Urinary bladder (tissue), 4 donors: ENCODE measurements around the gene RNU2-1. TPM values are rescaled to one million over a fixed set of nuclear protein-coding genes. Genes with fewer than 3 reads are reported as not detected.

ENCODE experiments used
- DNase-seq: peaks from one replicate; pipeline ENCODE4 v3.0.0-alpha.2; 2015; ENCODE audit errors: extremely low spot score
- H3K27ac ChIP-seq: one replicate; pipeline ENCODE4 v1.5.1; 2013; ENCODE audit warnings: low read depth, mild to moderate bottlenecking, moderate library complexity
- H3K36me3 ChIP-seq: one replicate; pipeline ENCODE4 v1.6.1; 2013; ENCODE audit warnings: mild to moderate bottlenecking, moderate library complexity; ENCODE audit not compliant: insufficient read depth
- H3K4me1 ChIP-seq: one replicate; pipeline ENCODE4 v1.6.1; 2013; ENCODE audit warnings: mild to moderate bottlenecking, moderate library complexity; ENCODE audit not compliant: insufficient read depth
- H3K4me3 ChIP-seq: one replicate; pipeline ENCODE4 v1.5.1; 2013; ENCODE audit warnings: low read depth, low read length
- WGBS: extraction: QIAGEN DNeasy Blood & Tissue Kit; methylation state at CpG from one replicate; pipeline ENCODE4 v1.1.7; 2013; 5-methylcytosine and 5-hydroxymethylcytosine counted together
- polyA plus RNA-seq: library from polyadenylated mRNA; stranded (reverse); fragments of 200-250 nt; gene quantifications from one replicate; pipeline ENCODE4 v1.2.3, GENCODE V29; 2013
- total RNA-seq: library from RNA; depleted of rRNA; stranded (reverse); fragments of >200 nt; gene quantifications from one replicate; pipeline ENCODE4 v1.2.3, GENCODE V29; 2014
- donor health status: healthy with polysubstance abuse.
- donor health status: healthy.

Gene RNU2-1
- total and polyA plus RNA-seq, 2 donors: not detected

GRCh38 chr17:43224146-43224705 lies 9.6 kb downstream of the RNU2-1 start:
- no peak for DNase-seq
- Histone ChIP-seq H3K4me1 (peaks cover 1% of the 10 kb centered on the region), H3K36me3 (no peaks in the 10 kb centered on the region), H3K4me3 (no peak overlapping the region), H3K27ac (no peak overlapping the region)
- WGBS: 93% methylated on average over 7 of the region's 7 CpGs

- no peak for DNase-seq
- H3K4me1 ChIP-seq: peaks cover 1% of the 10 kb centered on the region
- no peak overlapping the region for H3K27ac ChIP-seq
- 82% methylated on average over 9 of the region's 9 CpGs for WGBS
- H3K4me3 ChIP-seq: no peak overlapping the region
- H3K36me3 ChIP-seq: no peaks in the 10 kb centered on the region
Observed at GRCh38 chr17:43220511-43221125, 13.2 kb downstream of the RNU2-1 start.

DNA sequence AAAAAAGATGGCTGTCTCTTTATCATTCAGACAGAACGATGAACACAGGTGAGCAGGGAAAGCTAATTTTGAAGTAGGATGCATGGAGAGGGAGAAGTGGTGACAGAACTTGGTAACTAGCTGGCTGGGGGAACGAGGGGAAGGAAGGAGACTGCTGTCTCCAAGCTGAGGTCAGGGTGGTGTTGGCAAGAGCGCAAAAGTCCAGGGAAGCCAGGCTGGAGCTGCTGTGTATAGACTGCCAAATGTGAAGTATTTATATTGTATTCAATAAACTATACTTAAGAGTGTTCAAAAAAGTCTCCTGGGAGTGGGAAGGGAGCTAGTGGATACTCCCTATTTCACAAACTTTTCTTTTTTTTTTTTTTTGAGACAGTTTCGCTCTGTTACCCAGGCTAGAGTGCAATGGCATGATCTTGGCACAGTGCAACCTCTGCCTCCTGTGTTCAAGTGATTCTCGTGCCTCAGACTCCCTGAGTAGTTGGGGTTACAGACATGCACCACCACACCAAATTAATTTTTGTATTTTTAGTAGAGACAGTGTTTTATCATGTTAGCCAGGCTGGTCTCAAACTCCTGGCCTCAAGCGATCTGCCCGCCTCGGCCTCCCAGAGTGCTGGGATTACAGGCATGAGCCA lies 13.9 kb downstream of the RNU2-1 start:
- Histone ChIP-seq H3K4me3 (no peak overlapping the region), H3K27ac (no peak overlapping the region), H3K36me3 (no peaks in the 10 kb centered on the region), H3K4me1 (peaks cover 1% of the 10 kb centered on the region)
- DNase-seq: no peak
- 65% methylated on average over 8 of the region's 8 CpGs for WGBS

GRCh38 chr17:43219001-43219400 lies 14.8 kb downstream of the RNU2-1 start:
- H3K4me1 ChIP-seq: peaks cover 1% of the 10 kb centered on the region
- H3K27ac ChIP-seq: no peak overlapping the region
- no peaks in the 10 kb centered on the region for H3K36me3 ChIP-seq
- DNase-seq: no peak
- 90% methylated on average over 2 of the region's 2 CpGs for WGBS
- H3K4me3 ChIP-seq: no peak overlapping the region

DNA sequence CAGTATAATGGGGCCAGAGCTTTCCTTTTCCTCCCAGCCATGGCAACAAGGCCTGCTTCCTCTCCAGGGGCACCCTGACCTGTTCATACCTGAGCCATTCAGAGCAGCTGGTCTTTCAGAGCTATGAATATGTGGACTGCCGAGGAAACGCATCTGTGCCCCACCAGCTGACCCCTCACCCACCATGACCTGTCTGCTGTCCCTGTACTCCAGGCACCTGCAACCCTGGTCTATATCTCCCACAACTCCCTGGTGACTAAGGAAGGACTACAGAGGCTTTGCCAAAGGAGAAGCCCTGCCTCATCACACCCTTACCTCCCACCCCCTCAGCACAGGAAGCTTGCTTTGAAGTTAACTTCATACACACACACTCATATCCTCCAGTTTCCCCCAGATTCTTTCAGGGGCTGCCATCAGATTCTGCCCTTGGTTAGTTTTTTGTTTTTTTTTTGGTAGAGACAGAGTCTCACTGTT lies 16.1 kb downstream of the RNU2-1 start:
- WGBS: 95% methylated on average over 2 of the region's 2 CpGs
- no peak for DNase-seq

DNA sequence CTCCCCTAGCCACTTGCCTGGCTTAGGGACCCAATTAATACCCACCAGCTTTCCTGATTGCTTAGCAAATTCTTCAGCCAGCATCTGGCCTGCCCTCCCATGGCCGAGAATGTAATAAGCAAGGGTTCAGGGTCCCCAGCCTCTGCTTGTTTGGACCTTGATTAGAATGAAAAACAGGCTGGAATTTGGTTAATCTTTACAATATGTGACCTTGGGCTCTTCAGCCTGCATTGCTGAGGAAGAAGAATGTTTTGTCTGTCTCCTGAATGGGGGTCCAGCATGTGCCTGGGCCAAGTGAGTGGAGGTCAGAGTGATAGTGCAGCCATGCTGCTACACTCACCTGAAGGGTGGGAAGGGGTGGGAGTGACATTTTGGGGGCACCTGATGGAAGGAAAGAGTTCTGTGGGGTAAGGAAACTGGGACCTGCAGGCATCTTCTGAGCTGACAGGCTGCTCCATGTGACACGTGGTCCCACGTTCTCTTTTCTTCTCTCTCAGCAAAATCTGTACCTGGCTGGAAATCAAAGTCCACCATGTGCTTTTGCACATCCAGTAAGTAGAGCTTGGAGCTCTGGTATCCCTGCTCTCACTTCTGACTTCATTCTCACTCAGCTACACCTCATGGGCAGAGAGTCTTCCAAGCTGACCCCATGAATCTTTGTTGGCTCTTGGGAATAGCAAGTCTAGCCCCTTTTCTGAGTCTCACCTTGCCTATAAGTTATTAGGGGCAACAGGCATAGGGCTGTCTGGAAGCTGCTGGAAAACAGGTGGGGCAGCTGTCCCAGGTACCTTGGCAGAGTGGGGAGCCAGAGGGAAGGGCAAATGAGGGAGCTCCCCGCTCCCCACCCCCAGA lies 16.8 kb downstream of the RNU2-1 start:
- Histone ChIP-seq H3K4me3 (no peak overlapping the region), H3K36me3 (no peaks in the 10 kb centered on the region), H3K4me1 (peaks cover under 1% of the 10 kb centered on the region), H3K27ac (no peak overlapping the region)
- 87% methylated on average over 4 of the region's 4 CpGs for WGBS
- no peak for DNase-seq

More for the DNA sequence above, 16.1 kb downstream of the RNU2-1 start:
- H3K4me1 ChIP-seq: peaks cover 1% of the 10 kb centered on the region
- no peak overlapping the region for H3K4me3 ChIP-seq
- no peak overlapping the region for H3K27ac ChIP-seq
- H3K36me3 ChIP-seq: no peaks in the 10 kb centered on the region

DNA sequence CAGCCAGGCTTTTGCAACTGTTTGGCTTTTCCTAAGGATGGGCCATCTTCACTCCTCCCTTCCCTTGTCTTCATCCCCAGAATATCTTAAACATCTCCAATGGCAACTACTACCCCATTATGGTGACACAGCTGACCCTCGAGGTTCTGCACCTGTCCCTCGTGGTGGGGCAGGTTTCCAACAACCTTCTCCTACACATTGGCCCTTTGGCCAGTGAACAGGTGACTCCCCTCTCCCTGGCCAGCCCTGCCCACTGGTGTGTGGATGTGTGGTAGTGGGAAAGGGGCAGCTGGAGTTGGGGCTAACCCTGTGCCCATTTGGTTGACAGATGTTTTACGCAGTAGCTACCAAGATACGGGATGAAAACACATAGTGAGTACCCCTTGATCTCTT lies 17.4 kb downstream of the RNU2-1 start:
- Histone ChIP-seq H3K4me1 (no peaks in the 10 kb centered on the region), H3K4me3 (no peak overlapping the region), H3K27ac (no peak overlapping the region), H3K36me3 (no peaks in the 10 kb centered on the region)
- DNase-seq: no peak
- WGBS: 89% methylated on average over 4 of the region's 4 CpGs

DNA sequence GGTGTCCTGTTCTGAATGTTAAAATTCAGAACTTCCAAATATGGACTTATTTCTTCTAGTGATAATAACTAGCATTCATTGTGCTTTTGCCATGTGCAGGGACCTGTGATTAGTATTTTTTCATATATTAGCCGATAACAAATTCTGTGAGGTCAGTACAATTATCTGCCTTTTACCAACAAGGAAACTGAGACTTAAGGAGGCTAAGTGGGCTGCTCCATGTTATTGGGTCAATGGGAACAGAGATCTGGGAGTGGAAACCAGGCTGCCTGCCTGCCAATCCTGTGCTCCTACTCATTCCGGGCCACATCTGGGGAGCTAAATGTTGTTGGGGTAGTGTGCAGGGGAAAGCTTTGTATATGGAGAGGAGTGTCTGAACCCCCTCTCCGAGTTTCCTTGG lies 18.4 kb downstream of the RNU2-1 start:
- WGBS: 94% methylated on average over 3 of the region's 3 CpGs

GRCh38 chr17:43213545-43213944 lies 20.2 kb downstream of the RNU2-1 start:
- Histone ChIP-seq H3K36me3 (peaks cover 4% of the 10 kb centered on the region), H3K27ac (no peak overlapping the region), H3K4me1 (no peaks in the 10 kb centered on the region), H3K4me3 (no peak overlapping the region)
- no peak for DNase-seq
- WGBS: 94% methylated on average over 2 of the region's 2 CpGs

More for the DNA sequence above, 18.4 kb downstream of the RNU2-1 start:
- no peak for DNase-seq
- Histone ChIP-seq H3K4me3 (no peak overlapping the region), H3K36me3 (no peaks in the 10 kb centered on the region), H3K27ac (no peak overlapping the region), H3K4me1 (no peaks in the 10 kb centered on the region)

DNA sequence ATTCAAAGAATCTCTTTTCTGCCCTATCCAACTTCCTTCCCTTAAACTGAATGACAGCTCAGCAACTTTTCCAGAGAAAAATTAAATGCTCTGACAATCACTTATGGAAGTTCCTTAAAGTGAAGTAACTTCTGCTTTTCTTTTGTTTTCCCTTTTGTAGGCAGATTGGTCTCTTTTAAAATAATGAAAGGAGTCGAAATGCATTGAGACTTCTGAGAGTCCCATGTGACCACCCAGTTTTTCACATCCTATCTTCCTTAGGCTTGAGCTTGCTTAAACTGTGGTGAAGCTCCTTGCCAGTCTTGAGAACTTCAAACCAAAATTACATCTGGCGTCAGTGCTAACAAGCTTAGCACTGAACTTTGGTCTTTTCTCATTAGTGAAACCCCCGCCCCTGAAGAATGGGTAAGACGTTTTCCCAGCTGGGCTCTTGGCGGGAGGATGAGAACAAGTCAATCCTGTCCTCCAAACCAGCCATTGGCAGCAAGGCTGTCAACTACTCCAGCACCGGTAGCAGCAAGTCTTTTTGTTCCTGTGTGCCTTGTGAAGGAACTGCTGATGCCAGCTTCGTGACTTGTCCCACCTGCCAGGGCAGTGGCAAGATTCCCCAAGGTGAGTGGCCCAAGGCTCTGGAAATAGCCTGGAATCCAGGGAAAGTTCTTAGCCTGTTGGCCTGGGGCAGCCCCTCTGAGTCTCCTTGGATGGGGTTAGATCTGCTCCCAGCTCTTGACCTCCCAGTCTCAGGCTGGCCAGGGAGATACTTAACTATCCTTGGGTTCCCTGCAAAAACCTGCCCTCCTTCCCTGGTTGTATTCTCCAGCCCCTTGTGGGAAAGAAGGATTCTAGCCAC lies 20.9 kb downstream of the RNU2-1 start:
- Histone ChIP-seq H3K27ac (no peak overlapping the region), H3K4me1 (no peaks in the 10 kb centered on the region), H3K36me3 (peaks cover 5% of the 10 kb centered on the region), H3K4me3 (peak overlapping the region; percentile 42)
- no peak for DNase-seq
- WGBS: 60% methylated on average over 7 of the region's 7 CpGs

DNA sequence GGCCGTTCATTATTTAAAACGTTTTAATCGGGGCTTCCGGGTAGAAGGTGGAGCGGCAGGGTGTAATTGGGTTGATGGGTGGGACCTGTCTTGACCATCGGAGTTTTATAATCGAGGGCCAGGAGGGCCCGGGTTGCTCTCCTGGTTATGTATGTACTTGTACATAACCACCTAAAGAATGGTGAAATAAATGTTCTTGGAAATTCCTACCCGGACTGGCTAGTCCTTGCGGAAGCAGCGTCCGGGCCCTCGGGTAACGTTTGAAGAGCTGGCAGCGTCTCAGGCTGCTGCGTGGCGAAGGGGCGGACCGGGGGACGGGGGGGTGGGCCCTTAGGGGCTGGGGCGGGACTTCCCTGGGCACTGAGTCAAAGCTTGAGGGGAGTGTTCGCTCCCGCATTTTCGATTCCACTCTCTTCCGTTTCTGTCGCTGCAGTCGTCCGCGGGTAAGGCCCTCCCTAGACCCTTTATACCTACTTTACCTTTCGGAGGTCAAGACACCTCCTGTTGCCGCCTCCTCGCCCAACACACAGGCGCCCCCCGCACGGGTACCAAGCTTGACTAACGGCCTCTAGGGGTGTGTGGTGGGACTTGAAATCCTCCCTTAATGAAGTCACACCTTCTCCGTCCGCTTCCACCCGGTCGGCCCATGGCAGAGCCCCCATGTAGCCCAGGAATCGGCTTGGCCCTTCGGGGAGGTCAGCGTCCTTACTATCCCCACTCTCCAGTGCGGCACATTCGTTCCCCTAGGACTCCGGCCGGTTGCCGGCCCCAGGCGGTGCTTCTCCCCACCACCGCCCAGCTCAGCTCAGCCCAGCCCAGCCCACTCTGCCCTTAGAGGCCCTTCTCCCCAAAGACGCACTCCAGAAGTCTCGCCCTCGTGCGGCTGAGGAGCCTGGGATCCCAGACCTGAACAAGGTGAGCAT lies 22.0 kb downstream of the RNU2-1 start, which contains the start of gene TMEM106A:
Gene TMEM106A, plus strand, starts transcription at position 396 of the 923 bp plus-strand sequence. CDS start 1,167 bp downstream, outside the sequence.
- Histone ChIP-seq H3K36me3 (peaks cover 11% of the 10 kb centered on the region), H3K27ac (peak within 1 kb of the TSS; percentile 53), H3K4me1 (no peaks in the 10 kb centered on the region), H3K4me3 (peak within 1 kb of the TSS; percentile 42)
- DNase-seq: peak; percentile 76
- under 1% methylated on average over 54 of the region's 54 CpGs for WGBS

DNA sequence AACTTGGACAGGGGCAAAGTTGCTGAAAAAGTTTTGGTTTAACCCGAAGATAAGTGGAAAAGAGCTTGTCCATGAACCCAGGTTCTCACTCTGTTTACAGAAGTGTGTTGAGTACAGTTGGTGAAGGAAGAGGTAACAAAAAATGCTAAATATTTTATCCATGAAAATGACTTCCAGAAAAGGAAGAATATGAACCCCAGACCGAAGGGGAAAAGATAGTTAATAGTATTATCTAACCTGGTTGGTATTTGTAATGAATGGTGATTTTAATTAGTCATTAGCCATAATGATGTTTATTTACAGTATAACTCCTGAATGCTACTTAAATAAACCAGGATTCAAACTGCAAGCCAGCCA lies 22.7 kb downstream of the RNU2-1 start:
- WGBS: 16% methylated on average over 2 of the region's 2 CpGs
- peak overlapping the region; percentile 42 for H3K4me3 ChIP-seq
- peak overlapping the region; percentile 48 for H3K27ac ChIP-seq
- peaks cover 11% of the 10 kb centered on the region for H3K36me3 ChIP-seq
- no peaks in the 10 kb centered on the region for H3K4me1 ChIP-seq
- no peak for DNase-seq
